Progenitor cell of endocrine pancreas (in vitro differentiated cells): ENCODE results near the gene IPO5. TPM values are rescaled to one million over a fixed set of nuclear protein-coding genes. Genes with fewer than 3 reads are reported as not detected.

Experiments used
- DNase-seq: peaks from one replicate; pipeline ENCODE4 v3.0.0; 2021; ENCODE audit warnings: low spot score; ENCODE audit not compliant: unreplicated experiment
- H3K27ac Mint-ChIP-seq: 2 replicates; pipeline ENCODE4 v1.8.0; 2021; ENCODE audit warnings: mild to moderate bottlenecking, moderate library complexity, mixed read lengths
- H3K27me3 Mint-ChIP-seq: 2 replicates; pipeline ENCODE4 v1.8.0; 2021; ENCODE audit warnings: mixed read lengths
- H3K36me3 Mint-ChIP-seq: 2 replicates; pipeline ENCODE4 v1.8.0; 2022; ENCODE audit warnings: mixed read lengths; ENCODE audit not compliant: insufficient read depth
- H3K4me1 Mint-ChIP-seq: 2 replicates; pipeline ENCODE4 v1.8.0; 2021; ENCODE audit warnings: low read depth, mixed read lengths
- H3K4me3 Mint-ChIP-seq: 2 replicates; pipeline ENCODE4 v1.8.0; 2021; ENCODE audit warnings: low read depth, mild to moderate bottlenecking, moderate library complexity, mixed read lengths
- H3K9me3 Mint-ChIP-seq: 2 replicates; pipeline ENCODE4 v1.8.0; 2021; ENCODE audit warnings: low read depth, mixed read lengths
- CTCF ChIP-seq: fragments of 200-600 bp; sonication (generic); IDR thresholded peaks from one replicate; pipeline ENCODE4 v1.5.0; 2021; ENCODE audit warnings: antibody characterized with exemption, mild to moderate bottlenecking; ENCODE audit not compliant: unreplicated experiment
- total RNA-seq: library from RNA; stranded (reverse); gene quantifications from 2 replicates; pipeline ENCODE4 v1.2.1, GENCODE V29; 2021

The IPO5 gene
- total RNA-seq, 1 donor from 2014 or later, result 208 TPM

GRCh38 chr13:97913206-97913605 is 40.3 kb upstream of the IPO5 start:
- no peak overlapping the region for H3K27ac Mint-ChIP-seq
- TF ChIP-seq CTCF, result no peak
- no peaks in the 10 kb centered on the region for H3K36me3 Mint-ChIP-seq
- no peaks in the 10 kb centered on the region for H3K4me1 Mint-ChIP-seq
- peaks cover 8% of the 10 kb centered on the region for H3K9me3 Mint-ChIP-seq
- no peak overlapping the region for H3K4me3 Mint-ChIP-seq
- H3K27me3 Mint-ChIP-seq, result no peaks in the 10 kb centered on the region
- no peak for DNase-seq

- Mint-ChIP-seq H3K4me3 (no peak overlapping the region), H3K27me3 (no peaks in the 10 kb centered on the region), H3K27ac (no peak overlapping the region), H3K9me3 (peaks cover 8% of the 10 kb centered on the region), H3K36me3 (no peaks in the 10 kb centered on the region), H3K4me1 (no peaks in the 10 kb centered on the region)
- no peak for DNase-seq
- no peak for TF ChIP-seq CTCF
Observed at GRCh38 chr13:97914540-97914939, 38.9 kb upstream of the IPO5 start.

GRCh38 chr13:97921176-97921816 is 32.2 kb upstream of the IPO5 start:
- TF ChIP-seq CTCF, result no peak
- DNase-seq, result no peak
- no peaks in the 10 kb centered on the region for H3K4me1 Mint-ChIP-seq
- H3K27ac Mint-ChIP-seq, result no peak overlapping the region
- no peaks in the 10 kb centered on the region for H3K9me3 Mint-ChIP-seq
- H3K27me3 Mint-ChIP-seq, result no peaks in the 10 kb centered on the region
- H3K4me3 Mint-ChIP-seq, result no peak overlapping the region
- H3K36me3 Mint-ChIP-seq, result no peaks in the 10 kb centered on the region

GRCh38 chr13:97928301-97928700 is 25.2 kb upstream of the IPO5 start:
- TF ChIP-seq CTCF, result no peak
- no peak for DNase-seq
- Mint-ChIP-seq H3K27me3 (no peaks in the 10 kb centered on the region), H3K4me3 (no peak overlapping the region), H3K27ac (no peak overlapping the region), H3K9me3 (no peaks in the 10 kb centered on the region), H3K36me3 (no peaks in the 10 kb centered on the region), H3K4me1 (no peaks in the 10 kb centered on the region)

- no peak for TF ChIP-seq CTCF
- H3K4me1 Mint-ChIP-seq, result peaks cover 10% of the 10 kb centered on the region
- DNase-seq, result no peak
- no peak overlapping the region for H3K27ac Mint-ChIP-seq
- H3K4me3 Mint-ChIP-seq, result no peak overlapping the region
- no peaks in the 10 kb centered on the region for H3K36me3 Mint-ChIP-seq
- no peaks in the 10 kb centered on the region for H3K27me3 Mint-ChIP-seq
- H3K9me3 Mint-ChIP-seq, result no peaks in the 10 kb centered on the region
Observed at GRCh38 chr13:97932036-97932435, 21.4 kb upstream of the IPO5 start.
